Measurements from ENCODE around the gene SH3PXD2B. TPM values are rescaled to one million over a fixed set of nuclear protein-coding genes. Genes with fewer than 3 reads are reported as not detected.

The SH3PXD2B gene
- total and polyA plus RNA-seq, 2 of the 13 experiments (the other 11 are each of a cell fraction or from before 2014, with no cell fraction given) = 3.4 to 4.6 TPM

GRCh38 chr5:172415362-172416275 is 38.7 kb downstream of the SH3PXD2B start (continued):
- TF ChIP-seq, protein P1, sequence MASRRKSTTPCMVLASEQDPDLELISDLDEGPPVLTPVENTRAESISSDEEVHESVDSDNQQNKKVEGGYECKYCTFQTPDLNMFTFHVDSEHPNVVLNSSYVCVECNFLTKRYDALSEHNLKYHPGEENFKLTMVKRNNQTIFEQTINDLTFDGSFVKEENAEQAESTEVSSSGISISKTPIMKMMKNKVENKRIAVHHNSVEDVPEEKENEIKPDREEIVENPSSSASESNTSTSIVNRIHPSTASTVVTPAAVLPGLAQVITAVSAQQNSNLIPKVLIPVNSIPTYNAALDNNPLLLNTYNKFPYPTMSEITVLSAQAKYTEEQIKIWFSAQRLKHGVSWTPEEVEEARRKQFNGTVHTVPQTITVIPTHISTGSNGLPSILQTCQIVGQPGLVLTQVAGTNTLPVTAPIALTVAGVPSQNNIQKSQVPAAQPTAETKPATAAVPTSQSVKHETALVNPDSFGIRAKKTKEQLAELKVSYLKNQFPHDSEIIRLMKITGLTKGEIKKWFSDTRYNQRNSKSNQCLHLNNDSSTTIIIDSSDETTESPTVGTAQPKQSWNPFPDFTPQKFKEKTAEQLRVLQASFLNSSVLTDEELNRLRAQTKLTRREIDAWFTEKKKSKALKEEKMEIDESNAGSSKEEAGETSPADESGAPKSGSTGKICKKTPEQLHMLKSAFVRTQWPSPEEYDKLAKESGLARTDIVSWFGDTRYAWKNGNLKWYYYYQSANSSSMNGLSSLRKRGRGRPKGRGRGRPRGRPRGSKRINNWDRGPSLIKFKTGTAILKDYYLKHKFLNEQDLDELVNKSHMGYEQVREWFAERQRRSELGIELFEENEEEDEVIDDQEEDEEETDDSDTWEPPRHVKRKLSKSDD (CRISPR knock-in tag; IDR thresholded peaks at IDR 0.05; ENCODE audit: low read depth) = 0 out of 2 replicates have a peak, but pooled peaks have one; percentile 40
- TF ChIP-seq, protein P2, sequence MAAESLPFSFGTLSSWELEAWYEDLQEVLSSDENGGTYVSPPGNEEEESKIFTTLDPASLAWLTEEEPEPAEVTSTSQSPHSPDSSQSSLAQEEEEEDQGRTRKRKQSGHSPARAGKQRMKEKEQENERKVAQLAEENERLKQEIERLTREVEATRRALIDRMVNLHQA (CRISPR knock-in tag; IDR thresholded peaks at IDR 0.05) = no peak
- TF ChIP-seq PHF5A (CRISPR knock-in tag; IDR thresholded peaks at IDR 0.05; ENCODE audit: low read depth, unreplicated experiment) = no peak
- no peak for TF ChIP-seq ZNF704 (CRISPR knock-in tag; IDR thresholded peaks at IDR 0.05; ENCODE audit: borderline replicate concordance)
- TF ChIP-seq ZSCAN30 (CRISPR knock-in tag; IDR thresholded peaks at IDR 0.05) = no peak
- no peak for TF ChIP-seq CENPT (CRISPR knock-in tag; IDR thresholded peaks at IDR 0.05; ENCODE audit: low read depth)
- no peak for TF ChIP-seq SETDB1 (CRISPR knock-in tag; IDR thresholded peaks at IDR 0.05; ENCODE audit: borderline replicate concordance)
- TF ChIP-seq, protein P3, sequence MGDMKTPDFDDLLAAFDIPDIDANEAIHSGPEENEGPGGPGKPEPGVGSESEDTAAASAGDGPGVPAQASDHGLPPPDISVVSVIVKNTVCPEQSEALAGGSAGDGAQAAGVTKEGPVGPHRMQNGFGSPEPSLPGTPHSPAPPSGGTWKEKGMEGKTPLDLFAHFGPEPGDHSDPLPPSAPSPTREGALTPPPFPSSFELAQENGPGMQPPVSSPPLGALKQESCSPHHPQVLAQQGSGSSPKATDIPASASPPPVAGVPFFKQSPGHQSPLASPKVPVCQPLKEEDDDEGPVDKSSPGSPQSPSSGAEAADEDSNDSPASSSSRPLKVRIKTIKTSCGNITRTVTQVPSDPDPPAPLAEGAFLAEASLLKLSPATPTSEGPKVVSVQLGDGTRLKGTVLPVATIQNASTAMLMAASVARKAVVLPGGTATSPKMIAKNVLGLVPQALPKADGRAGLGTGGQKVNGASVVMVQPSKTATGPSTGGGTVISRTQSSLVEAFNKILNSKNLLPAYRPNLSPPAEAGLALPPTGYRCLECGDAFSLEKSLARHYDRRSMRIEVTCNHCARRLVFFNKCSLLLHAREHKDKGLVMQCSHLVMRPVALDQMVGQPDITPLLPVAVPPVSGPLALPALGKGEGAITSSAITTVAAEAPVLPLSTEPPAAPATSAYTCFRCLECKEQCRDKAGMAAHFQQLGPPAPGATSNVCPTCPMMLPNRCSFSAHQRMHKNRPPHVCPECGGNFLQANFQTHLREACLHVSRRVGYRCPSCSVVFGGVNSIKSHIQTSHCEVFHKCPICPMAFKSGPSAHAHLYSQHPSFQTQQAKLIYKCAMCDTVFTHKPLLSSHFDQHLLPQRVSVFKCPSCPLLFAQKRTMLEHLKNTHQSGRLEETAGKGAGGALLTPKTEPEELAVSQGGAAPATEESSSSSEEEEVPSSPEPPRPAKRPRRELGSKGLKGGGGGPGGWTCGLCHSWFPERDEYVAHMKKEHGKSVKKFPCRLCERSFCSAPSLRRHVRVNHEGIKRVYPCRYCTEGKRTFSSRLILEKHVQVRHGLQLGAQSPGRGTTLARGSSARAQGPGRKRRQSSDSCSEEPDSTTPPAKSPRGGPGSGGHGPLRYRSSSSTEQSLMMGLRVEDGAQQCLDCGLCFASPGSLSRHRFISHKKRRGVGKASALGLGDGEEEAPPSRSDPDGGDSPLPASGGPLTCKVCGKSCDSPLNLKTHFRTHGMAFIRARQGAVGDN (CRISPR knock-in tag; IDR thresholded peaks at IDR 0.05) = no peak
- TF ChIP-seq MYC (CRISPR knock-in tag; IDR thresholded peaks at IDR 0.05; ENCODE audit: borderline replicate concordance) = no peak
- TF ChIP-seq ZNF780A (CRISPR knock-in tag; IDR thresholded peaks at IDR 0.05) = no peak
- TF ChIP-seq SRSF4 (IDR thresholded peaks at IDR 0.05; ENCODE audit: low read depth, low read length, poor library complexity, severe bottlenecking) = no peak
- TF ChIP-seq STAG1 (CRISPR knock-in tag; IDR thresholded peaks at IDR 0.05) = no peak
- no peak for TF ChIP-seq ZNF83 (CRISPR knock-in tag; IDR thresholded peaks at IDR 0.05; ENCODE audit: borderline replicate concordance)
- TF ChIP-seq SOX6 (IDR thresholded peaks at IDR 0.05) = no peak
- peak; percentile 5; the same call in 1 of the 2 replicates for TF ChIP-seq SOX6 (CRISPR knock-in tag; IDR thresholded peaks at IDR 0.05)
- no peak for TF ChIP-seq GABPB1 (CRISPR knock-in tag; IDR thresholded peaks at IDR 0.05)
- no peak for TF ChIP-seq YY1 (IDR thresholded peaks at IDR 0.05; ENCODE audit: insufficient read depth, insufficient replicate concordance, low read depth, low read length)
- no peak for TF ChIP-seq TGIF2 (CRISPR knock-in tag; IDR thresholded peaks at IDR 0.05)
- TF ChIP-seq BORCS8-MEF2B (CRISPR knock-in tag; IDR thresholded peaks at IDR 0.05) = no peak
- peak; percentile 97 for TF ChIP-seq ZNF629 (CRISPR knock-in tag; conservative IDR thresholded peaks at IDR 0.05)
- peak; percentile 53; the same call in 1 of the 2 replicates for TF ChIP-seq ZFP36L1 (CRISPR knock-in tag; IDR thresholded peaks at IDR 0.05)
